ENCODE data around the gene SLFNL1.

The SLFNL1 gene

GRCh38 chr1:41019353-41019745, 2.2 kb downstream of the SLFNL1 start:
- no peak for DNase-seq

- no peak for DNase-seq
Measured at GRCh38 chr1:41018018-41018410, 3.5 kb downstream of the SLFNL1 start.

GRCh38 chr1:41017141-41018017, 4.1 kb downstream of the SLFNL1 start:
- no peak for DNase-seq

- no peak for DNase-seq
Measured at GRCh38 chr1:41015897-41016470, 5.5 kb downstream of the SLFNL1 start.

- no peak for DNase-seq
Measured at GRCh38 chr1:41015281-41015896, 6.1 kb downstream of the SLFNL1 start.

GRCh38 chr1:41014871-41015270, 6.7 kb downstream of the SLFNL1 start:
- DNase-seq = no peak

GRCh38 chr1:41013796-41014195, 7.7 kb downstream of the SLFNL1 start:
- no peak for DNase-seq

GRCh38 chr1:41013024-41013423, 8.5 kb downstream of the SLFNL1 start:
- no peak for DNase-seq

- no peak for DNase-seq
Measured at GRCh38 chr1:41010345-41010744, 11.2 kb downstream of the SLFNL1 start.

GRCh38 chr1:41009466-41009865, 12.1 kb downstream of the SLFNL1 start:
- no peak for DNase-seq

GRCh38 chr1:41006942-41007865, 14.3 kb downstream of the SLFNL1 start:
- DNase-seq = no peak

- DNase-seq = no peak
Measured at GRCh38 chr1:41005876-41006275, 15.6 kb downstream of the SLFNL1 start.

- DNase-seq = peak; percentile 79
Measured at GRCh38 chr1:41003640-41004220, 17.8 kb downstream of the SLFNL1 start.

- no peak for DNase-seq
Measured at GRCh38 chr1:41003127-41003639, 18.3 kb downstream of the SLFNL1 start.

- no peak for DNase-seq
Measured at GRCh38 chr1:40998668-40999067, 22.9 kb downstream of the SLFNL1 start.

GRCh38 chr1:40997096-40997495, 24.4 kb downstream of the SLFNL1 start:
- no peak for DNase-seq

- no peak for DNase-seq
Measured at GRCh38 chr1:40989066-40989465, 32.5 kb downstream of the SLFNL1 start.

GRCh38 chr1:40988280-40988679, 33.2 kb downstream of the SLFNL1 start:
- no peak for DNase-seq

- DNase-seq = no peak
Measured at GRCh38 chr1:40987439-40988276, 33.9 kb downstream of the SLFNL1 start.

GRCh38 chr1:40986956-40987355, 34.6 kb downstream of the SLFNL1 start:
- DNase-seq = no peak

- DNase-seq = no peak
Measured at GRCh38 chr1:40986328-40986783, 35.2 kb downstream of the SLFNL1 start.

Data from stimulated activated CD4-positive, alpha-beta T cell treated with anti-CD3 and anti-CD28 coated beads, Interleukin-4, amount 100 ng/mL, for 1 hour (primary cell).